Activated CD4-positive, alpha-beta T cell treated with anti-CD3 and anti-CD28 coated beads, Interleukin-2, Interleukin-6, amounts not matched to agents 100 ng/mL and 50 ng/mL, durations not matched to agents 16 hours and 8 hours (primary cell): ENCODE results near the gene CXCL11.
A peak's percentile ranks its signal among the peaks of the same experiment; 100 is the strongest.

ENCODE experiments used
- DNase-seq: peaks from one replicate; pipeline ENCODE4 v3.0.0-alpha.2; 2020

The CXCL11 gene

DNA sequence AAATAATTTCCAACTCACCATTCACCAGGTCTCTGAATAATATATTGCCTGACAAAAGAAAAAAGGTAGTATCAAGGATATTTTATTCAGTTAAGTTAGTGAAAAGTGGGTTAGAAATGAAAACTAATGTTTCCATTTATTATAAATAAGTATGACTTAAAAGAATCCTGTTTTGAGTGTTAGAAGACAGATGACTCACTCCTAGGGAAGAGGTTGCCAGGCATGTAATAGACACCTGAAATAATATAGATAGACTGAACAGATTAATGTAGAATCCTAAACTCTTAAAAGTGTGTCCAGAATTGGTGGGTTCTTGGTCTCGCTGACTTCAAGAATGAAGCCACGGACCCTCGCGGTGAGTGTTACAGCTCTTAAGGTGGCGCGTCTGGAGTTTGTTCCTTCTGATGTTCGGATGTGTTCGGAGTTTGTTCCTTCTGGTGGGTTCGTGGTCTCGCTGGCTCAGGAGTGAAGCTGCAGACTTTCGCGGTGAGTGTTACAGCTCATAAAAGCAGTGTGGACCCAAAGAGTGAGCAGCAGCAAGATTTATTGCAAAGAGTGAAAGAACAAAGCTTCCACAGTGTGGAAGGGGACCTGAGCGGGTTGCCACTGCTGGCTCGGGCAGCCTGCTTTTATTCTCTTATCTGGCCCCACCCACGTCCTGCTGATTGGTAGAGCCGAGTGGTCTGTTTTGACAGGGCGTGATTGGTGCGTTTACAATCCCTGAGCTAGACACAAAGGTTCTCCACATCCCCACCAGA, 6.5 kb upstream of the CXCL11 start:
- peak; percentile 56 for DNase-seq

DNA sequence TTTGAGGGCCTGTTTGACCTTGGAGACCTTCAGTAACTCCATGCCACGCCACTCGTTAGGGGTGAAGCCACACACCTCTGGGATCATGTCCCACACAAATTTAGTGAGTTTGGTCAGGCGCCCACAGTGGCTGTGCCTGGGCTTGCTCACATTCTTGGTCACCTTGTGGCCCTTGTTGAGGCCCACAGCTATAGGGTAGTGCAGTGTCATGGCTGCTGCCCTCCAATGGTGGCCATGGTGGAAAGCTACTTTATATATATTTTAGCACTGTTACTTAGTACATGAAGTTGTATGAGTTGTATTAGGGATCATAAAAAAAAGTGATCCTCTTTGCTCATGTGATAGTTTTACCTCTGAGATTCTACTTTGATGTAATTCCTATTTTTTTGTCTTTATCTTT, 985 bp upstream of the CXCL11 start:
- no peak for DNase-seq

GRCh38 chr4:76035141-76035540, 729 bp downstream of the CXCL11 start:
- DNase-seq: no peak

DNA sequence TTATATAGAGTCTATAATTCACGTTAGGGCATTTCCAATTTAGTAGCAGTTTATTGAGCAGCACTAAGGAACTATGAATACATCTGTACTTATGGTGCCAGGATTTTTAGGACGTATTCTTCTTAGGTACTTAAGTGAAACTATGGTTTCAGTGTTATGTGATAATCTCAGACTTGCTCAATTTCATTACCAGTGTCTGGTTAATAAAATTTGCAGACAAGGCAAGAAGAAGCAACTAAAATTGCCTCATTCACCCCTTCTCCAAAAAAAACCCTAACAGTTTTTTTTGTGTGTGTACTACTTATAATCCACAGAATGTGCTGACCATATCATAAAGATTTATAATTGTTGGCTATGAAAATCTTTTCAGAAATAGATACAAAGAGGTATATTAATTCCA, 6.6 kb downstream of the CXCL11 start:
- DNase-seq: no peak

DNA sequence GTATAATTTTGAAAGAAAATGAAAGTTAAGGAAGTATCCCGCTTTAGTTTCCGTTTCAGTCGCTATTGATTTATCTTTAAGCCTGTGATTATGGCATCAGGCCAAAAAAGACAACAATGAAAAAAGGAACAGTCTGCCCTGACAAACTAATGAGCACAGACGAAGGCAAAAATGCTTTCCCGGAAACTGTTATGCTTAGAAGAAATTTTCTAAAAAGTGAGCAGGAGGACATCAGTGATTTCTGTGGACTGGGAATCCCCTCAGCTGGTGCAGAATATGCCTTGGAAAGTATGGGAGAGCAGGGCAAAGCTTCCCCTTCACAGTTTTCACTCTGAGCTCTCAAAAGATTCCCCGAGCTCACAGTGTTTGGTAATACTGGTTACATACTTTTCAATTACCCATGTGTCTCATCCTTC, 7.5 kb downstream of the CXCL11 start:
- DNase-seq: peak; percentile 40

DNA sequence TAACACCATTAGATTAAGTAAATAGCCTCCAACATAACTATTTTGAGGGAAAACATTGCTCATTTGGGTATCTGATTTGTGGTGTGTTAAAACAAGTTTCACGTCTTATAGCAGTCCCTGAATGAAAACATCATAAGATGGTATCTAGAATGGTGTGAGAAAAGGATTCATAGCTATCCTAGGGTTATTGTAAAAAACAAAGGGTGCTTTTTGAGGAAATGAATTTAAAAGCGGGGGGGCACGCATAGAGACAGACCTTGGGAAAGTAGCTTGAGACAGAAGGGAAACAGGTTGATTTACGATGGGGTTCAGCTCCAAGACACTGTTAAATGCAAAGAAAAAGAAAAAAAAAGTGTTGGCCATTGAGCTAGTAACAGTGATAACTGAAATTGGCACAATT, 11.8 kb downstream of the CXCL11 start:
- peak; percentile 57 for DNase-seq

DNA sequence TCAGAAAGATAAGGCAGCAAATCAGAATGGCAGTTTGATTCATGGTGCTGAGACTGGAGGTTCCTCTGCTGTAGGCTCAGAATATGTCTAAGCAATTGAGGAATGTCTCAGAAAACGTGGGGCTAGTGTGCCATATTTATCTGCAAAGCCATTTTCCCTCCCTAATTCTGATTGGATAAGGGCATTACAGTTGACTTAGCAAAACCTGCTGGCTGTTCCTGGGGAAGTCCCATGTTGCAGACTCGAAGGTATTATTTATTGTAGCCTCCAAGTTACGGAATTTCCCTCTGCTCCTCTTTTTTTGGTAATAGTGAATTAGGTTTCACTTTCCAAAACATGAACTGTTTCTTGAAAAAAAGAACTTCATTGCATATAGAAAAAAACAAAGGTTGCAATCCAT, 12.5 kb downstream of the CXCL11 start, which contains the start of gene CXCL10:
TSS of gene CXCL10 (minus strand) at position 109 of the 400 bp plus-strand sequence. CDS start at position 43, 66 bp downstream.
- peak; percentile 61 for DNase-seq

DNA sequence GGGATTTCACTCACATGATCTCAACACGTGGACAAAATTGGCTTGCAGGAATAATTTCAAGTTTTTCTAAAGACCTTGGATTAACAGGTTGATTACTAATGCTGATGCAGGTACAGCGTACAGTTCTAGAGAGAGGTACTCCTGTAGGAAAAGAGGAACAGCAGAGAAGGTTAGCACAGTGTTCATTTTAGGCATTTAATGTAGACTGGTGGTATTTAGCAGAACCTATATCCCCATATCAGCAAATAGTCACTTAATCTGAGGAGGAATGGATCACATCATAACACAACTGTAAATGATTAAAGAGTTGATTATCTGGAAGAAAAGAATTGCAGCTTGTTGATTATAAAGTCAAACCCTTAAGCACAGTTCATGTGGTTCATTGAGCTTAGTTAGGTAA, 13.2 kb downstream of the CXCL11 start:
- no peak for DNase-seq

DNA sequence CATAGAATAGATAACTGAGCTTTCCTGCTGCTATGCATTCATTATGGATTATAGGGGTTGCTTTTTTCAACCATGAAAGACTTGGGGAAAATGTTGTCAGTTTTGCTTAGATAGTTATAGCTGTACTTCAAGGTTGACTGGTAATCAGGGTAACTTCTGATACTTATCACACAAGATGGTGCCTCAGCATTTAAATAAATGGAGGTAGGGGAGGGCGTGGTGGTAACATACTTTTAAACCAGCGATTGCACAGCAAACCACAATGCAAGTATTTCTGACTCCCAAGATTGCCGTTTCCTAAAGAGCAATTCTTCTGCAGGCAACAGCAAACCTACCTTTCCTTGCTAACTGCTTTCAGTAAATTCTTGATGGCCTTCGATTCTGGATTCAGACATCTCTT, 13.8 kb downstream of the CXCL11 start:
- no peak for DNase-seq

DNA sequence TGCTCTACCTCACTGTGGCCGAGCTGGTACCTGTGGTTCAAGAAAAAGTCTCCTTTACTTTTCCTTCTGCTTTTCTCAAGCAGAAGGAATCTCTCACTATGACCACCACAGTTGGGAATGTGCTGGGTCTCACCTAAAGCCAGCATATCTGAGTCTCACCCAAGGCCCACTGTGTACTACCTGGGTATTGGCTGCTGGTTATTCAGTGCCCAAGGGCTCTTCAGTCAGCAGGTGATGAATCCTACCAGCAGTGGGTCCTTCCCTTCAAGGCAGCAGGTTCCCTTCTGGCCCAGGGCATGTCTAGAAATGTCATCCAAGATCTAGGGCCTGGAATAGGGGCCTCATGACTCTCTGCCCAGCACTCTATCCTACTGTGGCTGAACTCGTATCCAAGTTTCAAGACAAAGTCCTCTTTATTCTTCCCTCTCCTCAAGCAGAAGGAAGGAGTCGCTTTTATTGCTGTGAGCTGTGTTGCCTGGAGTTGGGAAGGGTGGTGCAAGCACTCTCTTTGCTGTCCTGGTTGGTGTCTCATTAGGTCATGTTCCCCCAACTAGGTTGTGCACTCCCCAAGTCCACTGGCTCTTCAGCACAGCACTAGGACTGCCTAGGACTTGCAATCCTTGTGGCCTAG, 18.7 kb downstream of the CXCL11 start:
- DNase-seq: no peak

DNA sequence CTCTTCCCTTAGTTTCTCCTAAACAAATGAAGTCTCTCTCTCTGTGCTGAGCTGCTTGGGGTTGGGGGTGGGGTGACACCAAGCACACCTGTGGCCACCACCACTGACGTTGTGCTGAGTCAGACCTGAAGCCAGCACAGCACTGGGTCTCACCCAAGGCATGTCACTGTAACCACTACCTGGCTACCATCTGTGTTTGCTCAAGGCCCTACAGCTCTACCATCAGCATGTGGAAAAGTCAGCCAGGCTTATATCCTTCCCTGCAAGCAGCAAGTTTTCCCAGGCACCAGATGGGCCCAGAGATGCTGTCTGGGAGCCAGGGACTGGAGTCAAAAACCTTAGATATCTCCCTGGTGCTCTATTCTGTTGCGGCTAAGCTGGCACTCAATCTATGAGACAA, 19.5 kb downstream of the CXCL11 start:
- peak; percentile 76 for DNase-seq

- no peak for DNase-seq
These were observed 22.3 kb downstream of the CXCL11 start for GRCh38 chr4:76013540-76013939.

- DNase-seq: no peak
These were observed 23.5 kb downstream of the CXCL11 start for GRCh38 chr4:76012388-76012801.

DNA sequence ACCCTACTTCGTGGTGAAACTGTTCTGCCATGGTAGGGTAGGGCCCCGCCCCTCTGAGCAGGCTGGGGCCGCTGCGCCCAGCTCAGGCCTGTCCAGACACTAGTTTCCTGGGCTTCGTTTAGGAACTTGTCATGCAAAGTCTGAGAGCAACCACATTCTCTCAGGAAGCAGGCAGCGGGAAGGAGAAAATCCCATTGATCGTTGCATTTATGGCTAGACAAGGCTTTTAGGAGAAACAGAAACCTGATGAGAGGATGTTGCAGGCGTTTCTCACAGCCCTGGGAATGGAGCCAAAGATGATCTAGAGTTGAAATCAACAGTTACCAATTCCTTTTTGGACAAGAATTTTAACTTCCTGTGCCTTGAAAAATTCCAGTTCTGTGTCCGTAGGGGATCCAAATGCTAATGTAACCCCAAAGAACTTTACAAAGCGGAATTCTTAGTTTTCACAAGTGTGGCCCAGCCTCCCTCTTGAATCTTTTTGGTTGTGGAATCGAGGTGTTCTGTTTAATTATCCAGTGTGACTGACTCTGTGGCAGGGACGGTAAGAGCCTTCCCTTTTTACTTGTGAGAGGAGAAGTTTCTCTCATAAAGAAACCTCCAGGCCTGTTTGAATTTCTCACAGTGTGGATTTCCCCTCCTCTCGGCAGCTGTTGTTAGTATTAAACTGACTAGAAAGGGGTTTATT, 24.0 kb downstream of the CXCL11 start:
- peak; percentile 36 for DNase-seq

- DNase-seq: no peak
These were observed 24.7 kb downstream of the CXCL11 start for GRCh38 chr4:76011018-76011670.

GRCh38 chr4:76010576-76010975, 25.3 kb downstream of the CXCL11 start:
- no peak for DNase-seq

DNA sequence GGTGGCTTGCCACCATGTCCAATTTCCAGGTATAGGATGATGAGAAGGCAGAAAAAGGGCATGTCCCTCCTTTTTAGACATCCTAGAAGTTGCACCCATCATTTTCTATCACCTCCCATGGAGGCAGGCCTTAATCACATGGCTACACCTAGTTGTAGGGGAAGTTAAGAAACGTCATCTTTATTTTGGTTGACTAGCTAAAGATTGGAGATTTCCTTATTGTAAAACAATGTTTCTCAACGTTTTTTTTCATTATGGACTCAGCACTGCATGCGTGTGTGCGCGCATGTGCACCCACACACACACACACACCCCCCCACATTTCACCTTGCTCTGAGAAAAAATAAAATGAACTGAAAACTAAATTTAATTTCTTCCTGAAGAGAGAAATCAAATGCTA, 26.6 kb downstream of the CXCL11 start:
- no peak for DNase-seq

DNA sequence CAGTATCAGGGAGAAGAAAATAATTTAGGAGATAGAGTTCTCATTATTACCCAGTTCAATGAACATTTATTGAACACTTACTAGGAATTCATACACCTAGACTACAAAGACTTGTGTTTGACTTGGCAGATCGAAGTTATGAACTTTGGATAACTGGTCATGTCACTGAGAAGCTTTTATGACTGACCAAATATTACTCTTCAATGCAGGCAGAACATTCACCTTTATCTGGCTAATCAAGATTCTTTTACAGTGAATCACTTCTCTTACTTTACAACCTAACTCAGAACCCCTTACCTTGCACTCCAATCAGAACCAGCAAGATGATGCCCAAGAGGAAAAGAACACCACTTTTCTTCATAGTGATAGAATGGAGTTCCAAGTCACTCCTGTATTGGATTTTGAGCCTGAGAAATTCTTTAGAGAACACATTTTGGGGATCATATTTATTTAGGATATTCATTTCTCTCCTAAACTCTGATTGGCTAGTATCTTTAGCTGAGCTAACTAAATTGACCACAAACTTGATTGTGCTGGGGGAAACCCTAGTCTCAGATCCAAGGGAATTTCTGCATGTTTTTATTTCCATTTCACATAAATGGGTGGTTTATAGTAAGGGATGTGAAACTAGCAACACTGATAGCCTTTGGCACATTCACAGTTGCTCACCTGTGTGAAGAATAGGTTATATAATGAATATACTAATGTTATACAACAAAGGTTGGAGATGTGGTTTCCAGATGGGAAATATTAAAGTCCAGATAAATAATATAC, 28.6 kb downstream of the CXCL11 start, which contains the start of gene CXCL9:
TSS of gene CXCL9 (minus strand) at position 421 of the 774 bp plus-strand sequence. CDS start at position 361, 60 bp downstream.
- no peak for DNase-seq

GRCh38 chr4:76003620-76004019, 32.2 kb downstream of the CXCL11 start:
- DNase-seq: no peak

DNA sequence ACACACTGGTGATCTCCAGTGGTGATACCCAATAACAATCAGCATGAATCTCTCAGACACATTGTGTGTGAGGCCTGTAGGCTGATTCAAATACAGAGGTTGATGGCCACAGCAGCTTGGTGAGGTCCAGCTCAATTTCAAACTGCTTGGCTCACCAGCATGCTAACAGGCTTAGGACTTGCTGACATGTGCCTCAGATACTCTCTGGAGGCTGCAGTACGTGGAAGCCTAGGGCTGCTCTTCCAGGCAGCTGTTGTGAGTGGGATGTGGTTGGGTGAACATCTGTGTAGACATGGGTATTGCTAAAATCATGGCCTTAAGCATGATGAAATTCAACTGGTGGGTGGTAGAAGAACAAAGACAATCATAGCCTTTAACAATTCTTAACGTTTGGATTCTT, 32.8 kb downstream of the CXCL11 start:
- DNase-seq: no peak

DNA sequence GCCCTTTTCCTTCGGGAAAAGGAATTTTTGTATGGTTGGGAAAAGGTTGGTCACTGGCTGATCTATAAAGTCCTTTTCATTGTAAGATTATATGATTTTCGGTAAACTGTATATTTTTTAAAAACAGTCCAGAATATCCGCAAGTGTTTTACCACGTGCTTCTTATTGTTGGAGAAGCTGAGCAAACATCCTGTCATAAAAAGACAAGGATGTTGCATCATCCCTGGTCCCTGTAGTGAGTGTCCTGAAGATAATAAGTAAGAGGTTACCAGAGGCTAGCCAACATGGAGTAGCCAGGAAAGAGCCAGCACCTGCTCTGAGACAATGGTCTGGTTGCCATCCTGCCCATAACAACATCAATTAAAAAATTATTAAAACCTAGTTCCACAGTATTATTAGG, 33.7 kb downstream of the CXCL11 start:
- no peak for DNase-seq

- DNase-seq: no peak
These were observed 34.2 kb downstream of the CXCL11 start for GRCh38 chr4:76001700-76002099.
